Activated naive CD8-positive, alpha-beta T cell treated with anti-CD3 and anti-CD28 coated beads, Interleukin-2, amount 10 ng/mL, durations not matched to agents 7 days and 5 days (primary cell): ENCODE data around the gene MTA3. TPM values are rescaled to one million over a fixed set of nuclear protein-coding genes. Genes with fewer than 3 reads are reported as not detected.

ENCODE experiments used
- ATAC-seq: fragments of 150-1000 bp; cut with Tn5 transposase; one replicate; pipeline ENCODE4 v1.10.0; 2021; ENCODE audit warnings: low read depth, moderate library complexity
- POLR2A ChIA-PET: fragments of 350-600 bp; sonication (Branson Sonifier 250); formaldehyde crosslinking; loops from one replicate; lab custom pipeline; 2021; ENCODE audit warnings: antibody characterized with exemption; lab: Charles Lee
- DNase-seq: peaks from one replicate; pipeline ENCODE4 v3.0.0; 2021
- H3K27ac Mint-ChIP-seq: one replicate; pipeline ENCODE4 v1.8.0; 2022; ENCODE audit warnings: mild to moderate bottlenecking, mixed read lengths
- H3K27me3 Mint-ChIP-seq: one replicate; pipeline ENCODE4 v1.8.0; 2022; ENCODE audit warnings: mild to moderate bottlenecking, moderate library complexity, mixed read lengths
- H3K36me3 Mint-ChIP-seq: one replicate; pipeline ENCODE4 v1.8.0; 2021; ENCODE audit warnings: mild to moderate bottlenecking, mixed read lengths
- H3K4me1 Mint-ChIP-seq: one replicate; pipeline ENCODE4 v1.8.0; 2021; ENCODE audit warnings: mixed read lengths
- H3K4me3 Mint-ChIP-seq: one replicate; pipeline ENCODE4 v1.8.0; 2022; ENCODE audit warnings: mild to moderate bottlenecking, moderate library complexity, mixed read lengths
- H3K9me3 Mint-ChIP-seq: one replicate; pipeline ENCODE4 v1.8.0; 2021; ENCODE audit warnings: mixed read lengths
- total RNA-seq, 2 experiments: library from RNA; stranded (reverse); gene quantifications; one replicate each; pipeline ENCODE4 v1.2.3, GENCODE V29; 2021

The MTA3 gene
- total RNA-seq, 2 experiments from 2014 or later = 35.6 to 36.2 TPM

DNA sequence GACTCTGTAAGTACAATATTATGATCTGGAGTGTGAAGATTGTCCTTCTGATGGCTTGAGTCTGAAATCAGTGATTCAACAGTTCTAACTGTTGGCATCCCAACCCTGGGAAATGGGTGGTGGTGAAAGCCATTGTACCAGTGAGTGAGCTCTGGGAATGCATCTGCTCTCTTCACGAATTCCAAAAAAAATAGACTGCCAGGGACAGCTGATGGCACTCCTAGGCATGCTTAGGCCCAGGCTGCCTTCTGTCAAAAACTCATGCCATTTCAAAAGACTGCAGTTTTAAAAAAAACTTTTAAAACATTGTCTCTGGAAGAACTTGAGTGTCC lies 175.2 kb downstream of the MTA3 start:
- ATAC-seq (no peak), DNase-seq (no peak)
- Mint-ChIP-seq H3K36me3 (peaks cover 35% of the 10 kb centered on the region), H3K4me1 (peaks cover 5% of the 10 kb centered on the region), H3K9me3 (peaks cover 4% of the 10 kb centered on the region), H3K27ac (no peak overlapping the region), H3K27me3 (no peaks in the 10 kb centered on the region), H3K4me3 (no peak overlapping the region)
- POLR2A ChIA-PET = no interaction called here

DNA sequence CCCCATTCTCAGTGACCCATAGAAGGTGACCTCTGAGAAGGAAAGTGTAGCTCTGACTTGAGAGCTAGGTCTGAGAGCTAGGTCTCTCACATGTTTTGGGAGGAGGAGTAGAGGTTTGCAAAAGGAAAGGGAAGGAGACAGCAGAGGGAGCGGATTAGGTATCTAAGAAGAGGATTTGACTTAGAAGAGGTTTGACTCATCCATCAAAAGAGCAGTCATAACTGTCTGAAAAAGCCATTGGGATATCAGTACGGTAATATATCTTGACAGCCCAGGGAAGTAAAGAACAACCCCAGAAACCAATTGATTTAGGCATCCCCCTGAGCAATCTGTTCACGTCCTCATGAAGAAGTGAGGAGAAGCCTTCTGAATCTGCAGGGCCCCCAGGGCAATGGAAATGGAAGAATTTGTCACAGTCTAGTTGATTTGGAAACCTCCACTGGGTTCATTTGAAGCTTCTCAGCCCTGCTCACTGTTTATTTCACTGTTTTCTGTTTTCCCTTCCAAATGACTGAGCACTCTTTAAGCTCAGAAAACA lies 176.2 kb downstream of the MTA3 start:
- Mint-ChIP-seq H3K9me3 (peaks cover 3% of the 10 kb centered on the region), H3K27ac (no peak overlapping the region), H3K4me1 (peaks cover 5% of the 10 kb centered on the region), H3K36me3 (peaks cover 31% of the 10 kb centered on the region), H3K4me3 (no peak overlapping the region), H3K27me3 (no peaks in the 10 kb centered on the region)
- no peak for DNase-seq
- ATAC-seq = no peak
- POLR2A ChIA-PET = no interaction called here

DNA sequence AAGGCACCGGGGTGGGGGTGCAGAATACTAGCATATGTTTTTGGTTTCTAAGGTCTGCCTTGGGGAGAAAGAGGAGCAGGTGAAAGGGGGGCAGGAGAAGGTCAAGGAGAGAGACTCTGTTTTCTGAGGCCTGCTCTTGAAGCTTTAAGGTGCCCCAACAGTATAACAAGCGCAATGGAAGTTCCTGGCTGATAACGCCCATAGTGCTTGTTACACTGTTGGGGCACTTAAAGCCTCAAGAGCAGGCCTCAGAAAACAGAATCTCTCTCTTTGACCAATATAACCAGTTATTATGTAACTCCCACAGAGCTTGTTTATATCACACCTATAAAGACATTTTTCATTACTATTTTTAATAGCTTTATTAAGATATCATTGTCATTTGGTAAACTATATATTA lies 179.0 kb downstream of the MTA3 start:
- Mint-ChIP-seq H3K27ac (no peak overlapping the region), H3K27me3 (no peaks in the 10 kb centered on the region), H3K4me1 (no peaks in the 10 kb centered on the region), H3K36me3 (peaks cover 10% of the 10 kb centered on the region), H3K9me3 (no peaks in the 10 kb centered on the region), H3K4me3 (no peak overlapping the region)
- DNase-seq (no peak), ATAC-seq (no peak)
- POLR2A ChIA-PET = no interaction called here

DNA sequence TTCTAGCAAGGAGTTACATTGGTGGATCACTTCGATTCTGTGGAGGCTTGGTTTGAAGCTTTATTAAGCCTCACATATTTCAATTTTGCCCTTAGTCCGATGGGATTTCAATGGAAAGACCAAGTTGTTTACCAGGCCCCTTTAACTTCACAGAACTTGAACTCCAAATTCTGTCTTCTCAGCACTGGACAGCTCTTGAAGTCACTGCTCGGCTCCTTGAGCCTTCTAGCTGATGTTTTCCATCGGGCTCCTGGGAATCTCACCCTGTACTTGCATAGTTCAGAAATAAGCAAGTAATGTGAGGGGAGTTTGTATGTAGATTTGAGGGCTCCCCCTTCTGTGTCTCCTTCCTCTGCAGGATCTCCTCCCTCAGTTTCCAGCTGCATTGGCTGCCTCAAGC lies 180.4 kb downstream of the MTA3 start:
- Mint-ChIP-seq H3K27me3 (no peaks in the 10 kb centered on the region), H3K36me3 (peaks cover 2% of the 10 kb centered on the region), H3K4me1 (peaks cover 2% of the 10 kb centered on the region), H3K27ac (no peak overlapping the region), H3K9me3 (no peaks in the 10 kb centered on the region), H3K4me3 (no peak overlapping the region)
- no peak for ATAC-seq
- DNase-seq = no peak
- POLR2A ChIA-PET = no interaction called here

DNA sequence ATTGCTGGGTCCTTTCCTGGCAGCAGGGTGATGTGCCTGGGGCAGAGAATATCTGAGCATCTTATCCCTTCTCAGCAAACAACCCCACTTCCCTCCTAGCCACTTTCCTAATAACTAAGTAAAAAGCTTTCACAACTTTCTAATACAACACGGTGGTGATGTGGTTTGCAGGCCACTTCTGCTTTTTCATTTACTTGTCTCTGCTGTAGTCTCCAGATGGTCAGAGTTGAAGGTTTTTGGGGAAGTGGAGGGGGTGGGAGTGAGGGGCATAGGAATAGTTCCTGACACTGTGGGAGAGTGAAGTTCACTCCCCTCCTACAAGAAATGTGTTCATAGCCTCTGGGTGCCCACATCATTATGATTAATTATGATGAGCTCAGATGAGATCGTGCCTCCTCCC lies 183.9 kb downstream of the MTA3 start:
- peaks cover 12% of the 10 kb centered on the region for H3K4me1 Mint-ChIP-seq
- ATAC-seq (no peak), DNase-seq (no peak)
- H3K27ac Mint-ChIP-seq = no peak overlapping the region
- H3K4me3 Mint-ChIP-seq = no peak overlapping the region
- peaks cover 2% of the 10 kb centered on the region for H3K36me3 Mint-ChIP-seq
- H3K9me3 Mint-ChIP-seq = no peaks in the 10 kb centered on the region
- H3K27me3 Mint-ChIP-seq = no peaks in the 10 kb centered on the region
- POLR2A ChIA-PET = no interaction called here

DNA sequence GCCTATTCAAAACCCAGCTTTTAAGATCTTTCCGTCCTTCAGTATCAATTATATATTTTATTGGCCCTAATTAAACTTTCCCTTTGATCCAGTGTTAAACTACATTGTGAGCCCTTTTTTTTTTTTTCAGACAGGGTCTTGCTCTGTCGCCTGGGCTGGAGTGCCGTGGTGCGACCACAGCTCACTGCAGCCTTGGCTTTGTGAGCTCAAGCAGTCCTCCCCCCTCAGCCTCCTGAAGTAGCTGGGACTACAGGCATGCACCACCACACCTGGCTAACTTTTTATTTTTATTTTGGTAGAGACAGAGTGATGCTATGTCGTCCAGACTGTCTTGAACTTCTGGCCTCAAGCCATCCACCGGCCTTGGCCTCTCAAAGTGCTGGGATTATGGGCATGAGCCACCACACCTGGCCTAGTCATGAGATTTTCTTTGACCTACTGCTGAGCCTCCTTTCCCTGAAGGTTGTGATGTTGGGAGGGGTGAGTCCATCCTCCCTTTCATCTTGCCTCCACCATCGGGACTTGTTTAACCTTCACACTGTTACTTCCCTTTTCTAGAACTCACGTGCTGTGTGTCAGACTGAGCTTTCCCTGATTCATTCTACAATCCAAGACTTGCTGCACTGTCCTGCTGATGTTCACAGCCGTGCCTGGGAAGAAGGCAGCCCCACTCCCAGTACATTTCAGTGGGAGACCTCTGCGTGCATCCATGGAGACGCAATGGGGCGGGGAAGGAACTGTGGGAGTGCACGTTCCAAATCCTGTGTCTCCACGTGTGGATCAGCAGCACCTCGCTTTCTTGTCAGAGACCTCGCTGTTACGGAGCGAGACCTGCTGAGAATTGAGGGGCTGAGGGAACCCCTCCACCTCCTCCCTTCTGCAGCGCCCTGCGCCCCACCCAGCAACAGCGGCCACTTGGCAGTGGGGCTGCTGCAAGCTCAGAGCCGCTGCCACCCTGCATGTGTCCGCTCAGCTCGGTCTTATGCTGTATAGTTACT lies 184.7 kb downstream of the MTA3 start:
- POLR2A ChIA-PET = no interaction called here

DNA sequence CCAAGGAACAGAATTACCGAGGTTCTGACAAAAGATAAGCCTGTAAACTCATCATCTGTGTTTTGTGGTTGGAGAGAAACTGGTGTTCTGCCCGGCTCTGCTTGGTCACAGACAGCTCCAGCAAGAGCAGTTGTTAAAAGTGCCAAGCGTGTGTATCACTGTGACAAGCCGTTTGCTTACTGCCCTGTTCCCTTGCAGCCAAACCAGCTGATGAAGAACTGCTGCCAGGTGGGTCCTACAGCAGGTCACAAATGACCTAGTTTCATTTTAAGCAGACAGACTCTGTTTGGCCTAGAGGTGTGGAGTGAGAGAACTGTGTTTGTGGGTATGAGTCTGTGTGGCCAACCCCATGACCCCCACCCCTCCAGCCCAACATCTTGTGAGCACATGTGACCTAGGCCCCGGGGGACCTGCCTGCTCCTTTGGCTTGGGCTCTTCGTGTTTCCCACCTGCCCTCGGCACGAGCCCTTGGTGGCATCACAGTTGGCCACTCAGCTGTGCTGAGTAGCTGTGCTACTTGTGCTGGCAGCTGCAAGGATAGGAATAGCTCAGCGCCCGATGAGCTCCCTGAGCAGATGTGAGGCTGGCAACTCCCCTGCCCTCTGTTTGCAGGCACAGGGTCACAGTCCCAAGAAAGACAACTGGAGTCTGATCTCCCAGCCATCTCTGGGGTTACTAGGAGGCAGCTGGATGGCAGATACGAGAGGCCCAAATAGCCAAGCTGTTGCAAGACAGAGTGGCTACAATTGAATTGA lies 185.8 kb downstream of the MTA3 start:
- Mint-ChIP-seq H3K4me3 (no peak overlapping the region), H3K9me3 (no peaks in the 10 kb centered on the region), H3K27me3 (no peaks in the 10 kb centered on the region), H3K4me1 (peaks cover 13% of the 10 kb centered on the region), H3K27ac (no peak overlapping the region), H3K36me3 (no peaks in the 10 kb centered on the region)
- POLR2A ChIA-PET = no interaction called here
- DNase-seq (no peak), ATAC-seq (no peak)

More for the DNA sequence above, 184.7 kb downstream of the MTA3 start:
- no peak for DNase-seq
- Mint-ChIP-seq H3K9me3 (no peaks in the 10 kb centered on the region), H3K27ac (no peak overlapping the region), H3K36me3 (peaks cover 2% of the 10 kb centered on the region), H3K4me1 (peaks cover 13% of the 10 kb centered on the region), H3K27me3 (no peaks in the 10 kb centered on the region), H3K4me3 (no peak overlapping the region)
- ATAC-seq = no peak

DNA sequence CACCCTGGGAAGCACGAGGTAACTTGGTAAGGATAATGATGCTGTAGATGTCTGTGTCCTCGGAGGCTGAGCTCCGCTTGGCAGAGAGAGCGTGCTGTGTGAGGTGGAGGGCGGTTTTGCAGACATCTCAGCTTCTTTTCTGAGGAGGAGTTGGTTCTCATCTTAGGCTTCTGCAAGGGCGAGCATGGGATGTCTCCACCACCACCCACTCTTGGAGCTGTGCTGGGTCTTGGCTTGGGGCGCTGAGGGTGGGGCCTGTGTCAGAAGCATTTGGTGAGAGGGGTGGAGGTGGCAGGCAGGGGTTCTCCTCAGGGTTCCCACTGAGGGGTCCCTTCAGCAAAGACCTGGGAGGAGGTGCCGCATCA lies 186.3 kb downstream of the MTA3 start:
- H3K27me3 Mint-ChIP-seq = no peaks in the 10 kb centered on the region
- no peaks in the 10 kb centered on the region for H3K9me3 Mint-ChIP-seq
- POLR2A ChIA-PET = no interaction called here
- peaks cover 13% of the 10 kb centered on the region for H3K4me1 Mint-ChIP-seq
- H3K36me3 Mint-ChIP-seq = no peaks in the 10 kb centered on the region
- no peak overlapping the region for H3K4me3 Mint-ChIP-seq
- ATAC-seq (no peak), DNase-seq (no peak)
- no peak overlapping the region for H3K27ac Mint-ChIP-seq

DNA sequence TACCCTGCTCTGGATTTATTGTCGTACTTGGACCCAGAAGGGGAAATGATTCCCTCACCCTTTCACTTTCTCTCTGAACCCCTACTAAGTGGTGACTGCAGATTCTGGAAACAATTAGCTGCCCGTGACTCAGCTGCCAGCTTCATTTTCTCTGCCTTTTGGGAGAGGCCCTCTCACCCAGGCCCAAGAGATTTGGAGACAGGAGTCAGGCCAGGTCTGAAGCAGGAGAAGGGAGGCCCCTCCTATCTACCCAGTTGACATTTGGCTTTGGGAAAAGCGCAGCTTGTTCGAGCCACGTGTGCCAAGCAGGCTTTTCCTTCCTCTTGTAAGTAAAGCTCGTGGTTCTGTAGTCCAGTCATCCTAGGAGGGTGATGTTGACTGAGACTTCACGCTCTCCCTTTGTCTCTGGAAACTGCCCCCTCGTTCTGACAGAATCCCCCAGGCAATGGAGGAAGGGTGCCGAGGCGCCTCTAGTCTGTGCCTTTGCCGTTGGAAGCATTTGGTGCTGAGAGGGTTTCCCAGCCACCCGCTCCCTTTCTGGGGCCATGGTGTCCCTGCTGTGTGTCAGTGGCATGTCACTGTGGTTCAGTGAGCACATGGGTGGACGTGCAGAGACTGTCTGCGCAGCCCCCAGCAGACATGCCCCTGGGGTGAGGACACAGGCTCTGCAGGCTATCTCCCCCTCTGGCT lies 186.9 kb downstream of the MTA3 start:
- no peak for ATAC-seq
- no peak overlapping the region for H3K27ac Mint-ChIP-seq
- POLR2A ChIA-PET = no interaction called here
- H3K9me3 Mint-ChIP-seq = no peaks in the 10 kb centered on the region
- H3K36me3 Mint-ChIP-seq = no peaks in the 10 kb centered on the region
- no peak overlapping the region for H3K4me3 Mint-ChIP-seq
- no peak for DNase-seq
- H3K4me1 Mint-ChIP-seq = peaks cover 13% of the 10 kb centered on the region
- no peaks in the 10 kb centered on the region for H3K27me3 Mint-ChIP-seq

DNA sequence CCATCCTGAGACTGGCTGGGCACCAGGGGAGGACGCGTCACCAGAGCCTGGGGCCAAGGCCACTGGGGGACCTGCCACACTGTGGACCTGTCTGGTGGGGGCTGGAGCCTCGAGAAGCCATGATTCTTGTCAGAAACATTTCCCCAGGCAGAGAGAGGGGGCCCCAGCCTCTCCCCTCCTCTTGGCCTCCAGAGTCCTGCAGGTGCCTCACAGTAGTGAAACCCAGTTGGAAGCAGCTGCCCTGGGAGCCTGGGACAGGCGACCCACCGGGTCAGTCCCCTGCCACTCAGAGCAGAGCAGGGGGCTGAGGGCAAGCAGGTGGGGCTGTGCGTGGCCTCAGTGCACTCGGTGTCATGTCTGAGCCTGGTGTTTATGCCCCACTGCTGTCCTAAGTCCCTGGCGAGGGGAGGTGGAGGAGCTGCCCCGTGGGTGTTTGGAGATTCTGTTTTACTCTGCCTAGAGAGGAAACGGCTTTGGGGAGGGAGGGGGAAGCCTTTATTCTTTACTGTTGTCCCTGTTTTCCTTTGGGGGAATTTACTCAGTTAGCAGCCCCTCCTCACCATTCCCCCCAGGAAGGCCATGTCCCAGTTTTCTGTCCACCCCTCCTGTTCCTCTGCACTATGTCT lies 187.8 kb downstream of the MTA3 start:
- no peaks in the 10 kb centered on the region for H3K9me3 Mint-ChIP-seq
- no peak overlapping the region for H3K4me3 Mint-ChIP-seq
- ATAC-seq (no peak), DNase-seq (no peak)
- POLR2A ChIA-PET = no interaction called here
- H3K27me3 Mint-ChIP-seq = no peaks in the 10 kb centered on the region
- H3K27ac Mint-ChIP-seq = no peak overlapping the region
- H3K36me3 Mint-ChIP-seq = no peaks in the 10 kb centered on the region
- peaks cover 13% of the 10 kb centered on the region for H3K4me1 Mint-ChIP-seq

DNA sequence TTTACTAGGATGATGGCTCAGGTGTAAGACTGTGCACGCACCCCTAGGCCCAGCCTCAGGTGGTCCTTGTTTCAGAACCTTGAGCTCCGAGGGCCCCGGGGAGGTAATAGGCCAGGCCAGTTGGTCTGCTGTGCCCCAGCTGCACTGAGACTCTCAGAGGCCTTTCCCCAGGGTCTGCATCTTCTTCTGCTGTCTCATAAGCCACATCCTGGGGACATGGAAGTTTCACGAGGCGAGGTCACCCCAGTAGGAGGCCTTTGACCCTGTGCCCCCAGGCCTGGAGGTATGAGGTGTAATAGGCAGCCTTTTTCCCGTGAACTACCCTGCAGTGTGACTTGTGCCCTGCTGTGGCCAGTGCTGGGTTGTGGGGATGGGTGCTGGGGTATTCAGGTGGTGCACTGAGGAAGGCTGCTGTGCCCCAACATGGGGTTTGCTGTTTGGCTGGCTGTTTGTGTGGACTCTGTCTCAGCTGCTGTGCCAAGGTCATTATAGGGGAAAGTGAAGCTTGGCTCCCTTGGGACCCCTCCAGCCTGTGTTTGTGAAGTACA lies 188.6 kb downstream of the MTA3 start:
- Mint-ChIP-seq H3K4me3 (no peak overlapping the region), H3K4me1 (peaks cover 13% of the 10 kb centered on the region), H3K36me3 (no peaks in the 10 kb centered on the region), H3K27ac (no peak overlapping the region), H3K27me3 (no peaks in the 10 kb centered on the region), H3K9me3 (no peaks in the 10 kb centered on the region)
- POLR2A ChIA-PET = no interaction called here
- ATAC-seq (no peak), DNase-seq (no peak)

DNA sequence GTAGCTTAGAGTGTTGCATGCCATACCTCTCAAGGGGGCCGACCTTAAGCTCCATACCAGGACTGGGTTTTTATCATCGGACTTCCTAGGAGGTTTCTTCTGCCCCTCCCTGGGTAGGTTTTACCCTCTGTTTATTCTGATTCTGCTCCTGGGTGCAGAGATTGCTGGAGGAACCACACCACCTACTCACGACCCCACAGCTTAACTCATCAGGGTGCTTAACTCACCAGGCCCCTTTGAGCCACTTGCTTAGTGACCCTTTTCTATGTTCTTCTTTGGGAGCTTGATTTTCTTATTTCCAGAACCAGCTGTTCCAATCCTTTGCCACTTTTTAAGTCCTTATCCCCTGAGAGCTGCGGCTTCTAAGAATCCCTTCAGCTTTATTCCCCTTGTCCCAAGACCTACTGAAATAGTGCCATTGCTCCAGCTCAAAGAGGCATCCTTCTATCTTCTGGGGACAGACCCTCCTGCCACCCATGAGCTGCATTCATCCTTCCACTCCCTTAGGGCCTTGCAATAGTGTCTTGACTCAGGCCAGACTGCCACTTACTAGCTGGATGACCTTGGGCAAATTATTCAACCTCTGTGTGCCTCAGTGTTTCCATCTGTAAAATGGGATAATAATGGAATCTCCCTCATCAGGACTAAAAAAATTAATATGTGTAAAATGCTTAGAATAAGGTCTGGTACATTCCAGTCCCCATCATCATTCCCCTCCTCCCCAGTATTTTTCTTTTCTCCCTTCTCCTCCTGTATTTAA lies 189.7 kb downstream of the MTA3 start:
- H3K9me3 Mint-ChIP-seq = no peaks in the 10 kb centered on the region
- no peak overlapping the region for H3K27ac Mint-ChIP-seq
- POLR2A ChIA-PET = no interaction called here
- H3K36me3 Mint-ChIP-seq = no peaks in the 10 kb centered on the region
- H3K27me3 Mint-ChIP-seq = no peaks in the 10 kb centered on the region
- DNase-seq (no peak), ATAC-seq (no peak)
- H3K4me1 Mint-ChIP-seq = peaks cover 14% of the 10 kb centered on the region
- no peak overlapping the region for H3K4me3 Mint-ChIP-seq
